Measurements from ENCODE around the gene GABRB1.

DNA sequence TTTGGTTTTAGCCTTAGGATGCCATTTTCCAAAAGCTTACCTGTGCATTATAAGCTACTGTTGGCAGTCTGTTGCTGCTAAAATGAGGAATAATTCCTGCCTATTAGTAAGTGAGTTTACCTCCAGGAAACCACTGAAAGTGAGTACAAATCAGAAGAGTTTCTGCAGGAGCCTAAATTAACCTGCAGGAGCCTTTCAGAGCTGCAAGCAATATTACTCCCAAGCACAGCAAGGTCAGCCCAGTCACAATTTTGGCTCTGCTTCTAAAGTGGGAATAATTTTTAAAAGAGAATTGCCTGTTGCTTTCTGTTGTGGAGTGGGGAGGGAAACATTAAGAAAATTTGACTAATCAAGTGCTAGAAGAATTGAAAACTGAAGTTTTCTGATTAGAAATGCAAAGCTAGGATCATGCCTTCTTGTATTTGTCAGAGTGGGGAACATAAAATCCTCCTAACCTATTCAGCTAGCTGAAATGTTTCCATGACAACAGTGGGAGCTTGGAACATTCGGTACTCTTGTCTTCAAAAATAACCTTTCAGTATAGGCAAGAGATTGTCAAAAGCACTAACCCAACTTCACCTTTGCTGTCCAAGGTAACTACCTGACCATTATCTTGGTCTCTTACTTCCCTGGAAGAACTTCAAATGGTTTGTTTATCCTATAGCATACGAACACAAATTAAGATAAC, 239.0 kb downstream of the GABRB1 start:
- no peak for TF ChIP-seq EZH2 (IDR thresholded peaks at IDR 0.05; ENCODE audit: borderline replicate concordance, low read length)
- TF ChIP-seq, protein P1, sequence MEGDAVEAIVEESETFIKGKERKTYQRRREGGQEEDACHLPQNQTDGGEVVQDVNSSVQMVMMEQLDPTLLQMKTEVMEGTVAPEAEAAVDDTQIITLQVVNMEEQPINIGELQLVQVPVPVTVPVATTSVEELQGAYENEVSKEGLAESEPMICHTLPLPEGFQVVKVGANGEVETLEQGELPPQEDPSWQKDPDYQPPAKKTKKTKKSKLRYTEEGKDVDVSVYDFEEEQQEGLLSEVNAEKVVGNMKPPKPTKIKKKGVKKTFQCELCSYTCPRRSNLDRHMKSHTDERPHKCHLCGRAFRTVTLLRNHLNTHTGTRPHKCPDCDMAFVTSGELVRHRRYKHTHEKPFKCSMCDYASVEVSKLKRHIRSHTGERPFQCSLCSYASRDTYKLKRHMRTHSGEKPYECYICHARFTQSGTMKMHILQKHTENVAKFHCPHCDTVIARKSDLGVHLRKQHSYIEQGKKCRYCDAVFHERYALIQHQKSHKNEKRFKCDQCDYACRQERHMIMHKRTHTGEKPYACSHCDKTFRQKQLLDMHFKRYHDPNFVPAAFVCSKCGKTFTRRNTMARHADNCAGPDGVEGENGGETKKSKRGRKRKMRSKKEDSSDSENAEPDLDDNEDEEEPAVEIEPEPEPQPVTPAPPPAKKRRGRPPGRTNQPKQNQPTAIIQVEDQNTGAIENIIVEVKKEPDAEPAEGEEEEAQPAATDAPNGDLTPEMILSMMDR (IDR thresholded peaks at IDR 0.05; ENCODE audit: low read length), result no peak
